Common myeloid progenitor, CD34-positive (primary cell): ENCODE measurements around the gene RAB3GAP1.
A peak's percentile ranks its signal among the peaks of the same experiment; 100 is the strongest.

Experiments
- CTCF ChIA-PET: fragments of 350-600 bp; sonication (Branson Sonifier 250); formaldehyde crosslinking; loops from one replicate; lab custom pipeline; 2021; ENCODE audit warnings: antibody characterized with exemption; lab: Charles Lee
- POLR2A ChIA-PET: fragments of 350-600 bp; sonication (Branson Sonifier 250); formaldehyde crosslinking; loops from one replicate; lab custom pipeline; 2021; ENCODE audit warnings: antibody characterized with exemption; lab: Charles Lee
- DNase-seq, 3 donors: peaks; one replicate each; pipeline versions ENCODE4 v3.0.0 to v3.0.0-alpha.2; 2013
- H3K27ac ChIP-seq, 2 experiments: 1 replicate in 1 of 2; 2 replicates in 1 of 2; pipeline ENCODE4 v1.7.0; 2013; ENCODE audit warnings: inconsistent platforms in 2 of 2, low read length in 2 of 2, mild to moderate bottlenecking in 2 of 2, low read depth in 1 of 2, moderate library complexity in 1 of 2; ENCODE audit not compliant: severe bottlenecking in 2 of 2, insufficient read depth in 1 of 2, poor library complexity in 1 of 2
- H3K27me3 ChIP-seq, 5 experiments: replicated peaks in 2 of 5; 1 replicate in 3 of 5; 2 replicates in 2 of 5; pipeline versions ENCODE4 v1.6.1 to v1.7.0; 2013; ENCODE audit warnings: low read length in 4 of 5, mild to moderate bottlenecking in 2 of 5, moderate library complexity in 2 of 5, inconsistent platforms in 1 of 5; ENCODE audit not compliant: insufficient read depth in 5 of 5, control insufficient read depth in 4 of 5
- H3K36me3 ChIP-seq, 4 experiments: 1 replicate in 2 of 4; 2 replicates in 2 of 4; pipeline versions ENCODE4 v1.6.1 to v1.7.0; 2013; ENCODE audit warnings: low read length in 3 of 4, control low read depth in 1 of 4, mild to moderate bottlenecking in 1 of 4; ENCODE audit not compliant: control insufficient read depth in 4 of 4, insufficient read depth in 4 of 4
- H3K4me1 ChIP-seq, 4 experiments: 1 replicate in 3 of 4; 2 replicates in 1 of 4; pipeline versions ENCODE4 v1.6.1 to v1.7.1; 2013; ENCODE audit warnings: low read length in 3 of 4, mild to moderate bottlenecking in 3 of 4, control low read depth in 1 of 4, inconsistent platforms in 1 of 4, moderate library complexity in 1 of 4; ENCODE audit not compliant: control insufficient read depth in 4 of 4, insufficient read depth in 4 of 4; ENCODE audit errors: control extremely low read depth in 1 of 4
- H3K4me3 ChIP-seq, 7 experiments: 1 replicate in 4 of 7; 2 replicates in 3 of 7; pipeline versions ENCODE4 v1.5.1 to v1.7.0; 2013; ENCODE audit warnings: mild to moderate bottlenecking in 7 of 7, low read length in 6 of 7, moderate library complexity in 6 of 7, inconsistent platforms in 2 of 7, low read depth in 2 of 7, control low read depth in 1 of 7; ENCODE audit not compliant: insufficient read depth in 4 of 7, control insufficient read depth in 1 of 7; ENCODE audit errors: extremely low read depth in 1 of 7
- H3K9me3 ChIP-seq, 5 experiments: 1 replicate in 4 of 5; 2 replicates in 1 of 5; pipeline versions ENCODE4 v1.6.1 to v1.7.1; 2013; ENCODE audit warnings: low read length in 4 of 5, mild to moderate bottlenecking in 2 of 5, inconsistent platforms in 1 of 5, low read depth in 1 of 5, moderate library complexity in 1 of 5; ENCODE audit not compliant: control insufficient read depth in 4 of 5, insufficient read depth in 2 of 5; ENCODE audit errors: control extremely low read depth in 1 of 5
- WGBS: methylation state at CpG from one replicate; pipeline ENCODE4 v1.1.5; 2013; ENCODE audit not compliant: insufficient coverage; 5-methylcytosine and 5-hydroxymethylcytosine counted together

The RAB3GAP1 gene

DNA sequence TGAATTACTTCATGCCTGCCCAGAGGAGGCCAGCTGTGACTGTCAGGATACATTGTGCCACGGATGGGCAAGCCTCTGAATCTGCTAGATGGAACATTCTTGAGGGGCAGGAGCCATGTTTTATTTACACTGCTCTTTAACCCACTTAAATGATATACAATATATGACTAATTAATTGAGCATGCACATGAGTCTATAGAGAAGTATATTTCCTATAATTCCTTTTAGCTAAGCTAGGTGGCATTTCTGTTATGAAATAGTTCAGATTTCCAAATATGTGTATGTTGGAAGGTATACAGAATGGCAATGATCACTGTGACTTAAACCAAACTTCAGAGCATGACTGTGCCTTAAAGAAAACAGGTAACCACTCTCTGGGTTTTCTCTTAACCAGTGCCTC, 131.7 kb downstream of the RAB3GAP1 start:
- ChIA-PET CTCF (interaction anchor here (0.7 to 1.0 kb wide), 2 partner anchors 14 to 847 kb away, joined by 3 read pairs; no protein-coding TSS in a partner anchor), POLR2A (no interaction called here)
- peaks cover 0 to 8% (median 4%) of the 10 kb centered on the region in 5 experiments for H3K9me3 ChIP-seq
- no peak overlapping the region for H3K4me3 ChIP-seq
- no peaks in the 10 kb centered on the region for H3K27me3 ChIP-seq
- H3K4me1 ChIP-seq = no peaks in the 10 kb centered on the region
- H3K36me3 ChIP-seq = peaks cover 0 to 4% (median under 1%) of the 10 kb centered on the region in 4 experiments
- WGBS = 100% methylated on average over 1 of the region's 1 CpG
- no peak overlapping the region for H3K27ac ChIP-seq
- no peak for DNase-seq

- no peak for DNase-seq
- no peak overlapping the region for H3K4me3 ChIP-seq
- no peaks in the 10 kb centered on the region for H3K4me1 ChIP-seq
- H3K27ac ChIP-seq = no peak overlapping the region
- peaks cover 0 to 4% (median 2%) of the 10 kb centered on the region in 4 experiments for H3K36me3 ChIP-seq
- WGBS = 100% methylated on average over 1 of the region's 5 CpGs
- H3K27me3 ChIP-seq = no peaks in the 10 kb centered on the region
- POLR2A ChIA-PET = no interaction called here
- CTCF ChIA-PET = no interaction called here
- peaks cover 4 to 12% (median 6%) of the 10 kb centered on the region in 5 experiments for H3K9me3 ChIP-seq
Measured at GRCh38 chr2:135186054-135186453, 134.0 kb downstream of the RAB3GAP1 start.

GRCh38 chr2:135187270-135187669, 135.2 kb downstream of the RAB3GAP1 start:
- ChIA-PET POLR2A (no interaction called here), CTCF (no interaction called here)
- DNase-seq = no peak
- no CpG with 5 or more reads among the region's 3 CpGs for WGBS
- Histone ChIP-seq H3K27me3 (no peaks in the 10 kb centered on the region), H3K4me1 (no peaks in the 10 kb centered on the region), H3K9me3 (peaks cover 4 to 17% (median 6%) of the 10 kb centered on the region in 5 experiments), H3K4me3 (no peak overlapping the region), H3K27ac (no peak overlapping the region), H3K36me3 (peaks cover 0 to 4% (median under 1%) of the 10 kb centered on the region in 4 experiments)

DNA sequence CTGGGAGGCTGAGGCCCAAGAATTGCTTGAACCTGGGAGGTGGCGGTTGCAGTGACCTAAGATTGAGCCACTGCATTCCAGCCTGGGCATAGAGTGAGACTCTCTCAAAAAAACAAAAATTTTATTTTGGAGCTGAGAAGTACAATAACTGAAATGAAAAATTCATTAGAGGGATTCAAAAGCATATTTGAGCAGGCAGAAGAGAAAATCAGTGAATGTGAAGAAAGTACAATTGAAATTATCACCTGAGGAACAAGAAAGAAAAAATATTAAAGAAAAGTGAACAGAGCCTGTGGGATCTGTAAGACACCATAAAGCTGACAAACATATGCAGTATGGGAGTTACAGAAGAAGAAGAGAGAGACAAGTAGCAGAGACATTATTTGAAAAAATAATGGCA, 137.1 kb downstream of the RAB3GAP1 start:
- CTCF ChIA-PET = interaction anchor here (1.2 kb wide), 1 partner anchor 10 kb away, joined by 4 read pairs; no protein-coding TSS in a partner anchor

GRCh38 chr2:135190799-135191198, 138.7 kb downstream of the RAB3GAP1 start:
- no peaks in the 10 kb centered on the region for H3K4me1 ChIP-seq
- peaks cover 0 to 4% (median under 1%) of the 10 kb centered on the region in 4 experiments for H3K36me3 ChIP-seq
- CTCF ChIA-PET = no interaction called here
- peaks cover 4 to 21% (median 6%) of the 10 kb centered on the region in 5 experiments for H3K9me3 ChIP-seq
- POLR2A ChIA-PET = no interaction called here
- no peaks in the 10 kb centered on the region for H3K27me3 ChIP-seq
- no peak overlapping the region for H3K27ac ChIP-seq
- no peak overlapping the region for H3K4me3 ChIP-seq
- no peak for DNase-seq

More for the DNA sequence above, 137.1 kb downstream of the RAB3GAP1 start:
- 100% methylated on average over 1 of the region's 1 CpG for WGBS
- Histone ChIP-seq H3K27ac (no peak overlapping the region), H3K4me1 (no peaks in the 10 kb centered on the region), H3K9me3 (peaks cover 4 to 21% (median 6%) of the 10 kb centered on the region in 5 experiments), H3K4me3 (no peak overlapping the region), H3K27me3 (no peaks in the 10 kb centered on the region), H3K36me3 (peaks cover 0 to 4% (median under 1%) of the 10 kb centered on the region in 4 experiments)
- DNase-seq = peak in 1 of 3 donors; percentile 9
- POLR2A ChIA-PET = no interaction called here

GRCh38 chr2:135198481-135198880, 146.4 kb downstream of the RAB3GAP1 start:
- H3K27ac ChIP-seq = no peak overlapping the region
- H3K9me3 ChIP-seq = no peaks in the 10 kb centered on the region
- no peaks in the 10 kb centered on the region for H3K27me3 ChIP-seq
- no peaks in the 10 kb centered on the region for H3K4me1 ChIP-seq
- peaks cover 2 to 7% (median 4%) of the 10 kb centered on the region in 4 experiments for H3K36me3 ChIP-seq
- CTCF ChIA-PET = no interaction called here
- no peak for DNase-seq
- WGBS = 83% methylated on average over 1 of the region's 3 CpGs
- POLR2A ChIA-PET = no interaction called here
- no peak overlapping the region for H3K4me3 ChIP-seq

DNA sequence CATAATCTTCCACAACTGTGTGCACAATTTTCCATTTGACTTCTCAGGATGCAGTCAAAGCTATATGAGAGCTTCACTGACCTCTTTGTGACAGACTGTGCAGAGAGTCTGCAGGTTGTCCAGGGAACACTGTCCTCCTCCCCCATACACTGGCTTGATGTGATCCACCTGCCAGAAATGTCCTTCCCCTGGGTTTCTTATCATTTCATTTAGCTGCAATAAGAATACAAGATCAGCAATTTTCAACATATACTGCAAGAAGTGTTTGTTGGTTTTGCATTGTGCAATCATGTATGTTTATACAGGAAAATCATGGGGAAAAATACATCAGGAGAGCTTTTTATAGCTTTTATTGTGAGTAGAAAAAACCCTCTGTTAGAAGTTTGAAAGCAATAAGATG, 150.7 kb downstream of the RAB3GAP1 start:
- peaks cover 4 to 11% (median 6%) of the 10 kb centered on the region in 4 experiments for H3K36me3 ChIP-seq
- H3K27ac ChIP-seq = no peak overlapping the region
- POLR2A ChIA-PET = no interaction called here
- no peak for DNase-seq
- H3K9me3 ChIP-seq = no peaks in the 10 kb centered on the region
- no peaks in the 10 kb centered on the region for H3K27me3 ChIP-seq
- no peak overlapping the region for H3K4me3 ChIP-seq
- CTCF ChIA-PET = no interaction called here
- H3K4me1 ChIP-seq = no peaks in the 10 kb centered on the region
